ELF-1 (cell line): ENCODE measurements around the gene SCAI.
"Not testable (repeated sequence)": the region's sequence is repeated elsewhere in the genome, so short reads cannot be mapped to it uniquely, and the experiment has no call there.

ENCODE experiments used
- DNase-seq: peaks from one replicate; pipeline ENCODE4 v3.0.0-alpha.2; 2016; ENCODE audit warnings: low read depth, low spot score

The SCAI gene

DNA sequence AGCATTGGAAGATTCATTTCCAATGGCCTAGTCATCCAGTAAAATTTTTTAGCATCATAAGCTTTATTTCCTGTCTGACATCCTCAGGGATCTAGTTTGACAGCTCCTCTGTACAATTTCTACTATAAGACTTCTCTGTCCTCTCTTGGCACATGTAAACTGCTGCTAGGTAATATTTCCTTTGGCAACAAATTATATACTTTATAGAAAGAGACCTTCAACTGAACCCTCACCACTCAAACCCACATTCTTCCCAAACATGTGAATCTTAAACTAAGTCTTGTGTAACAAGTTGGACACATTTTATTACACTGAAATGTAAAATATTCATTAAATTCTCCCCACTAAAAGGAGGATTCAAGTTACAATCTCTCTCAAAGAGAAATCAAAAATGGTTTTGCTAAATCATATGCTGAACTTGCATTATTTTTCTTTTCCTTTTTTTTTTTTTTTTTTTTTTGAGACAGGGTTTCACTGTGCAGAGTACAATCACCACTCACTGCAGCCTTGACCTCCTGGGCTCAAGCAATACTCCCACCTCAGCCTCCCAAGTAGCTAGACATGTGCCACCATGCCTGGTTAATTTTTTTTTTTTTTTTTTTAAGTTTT is 36.9 kb downstream of the SCAI start:
- no peak for DNase-seq

DNA sequence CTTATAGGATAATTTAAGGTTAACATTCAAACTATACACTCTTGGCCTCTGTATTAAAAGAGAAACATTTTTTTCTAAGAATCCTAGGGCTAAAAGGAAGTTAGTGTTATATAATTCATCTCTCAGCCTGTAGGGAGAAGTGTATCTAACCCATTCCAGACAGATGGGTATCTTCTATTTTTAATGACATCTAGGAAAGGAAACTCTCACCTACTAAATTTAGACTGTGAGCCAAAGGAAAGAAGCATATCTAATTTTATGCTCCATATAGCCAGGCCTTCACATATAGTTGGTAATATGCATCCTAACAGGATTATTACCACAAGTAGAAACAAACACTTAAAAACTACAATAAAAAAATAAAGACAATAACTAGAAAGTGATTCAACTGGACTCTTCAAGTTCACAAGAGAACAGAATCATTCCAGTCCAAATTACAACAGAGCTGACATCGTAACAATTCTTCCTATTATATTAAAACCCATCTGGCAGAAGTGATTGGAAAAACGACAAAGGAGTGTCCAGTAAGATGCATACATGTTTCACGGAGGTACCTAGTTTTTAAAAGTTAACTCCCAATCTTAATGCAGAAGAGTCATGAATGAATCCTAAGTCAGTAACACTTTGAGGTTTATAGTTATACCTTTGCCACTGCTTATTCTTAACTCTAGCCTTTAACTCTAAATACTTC is 39.4 kb downstream of the SCAI start:
- DNase-seq = no peak

DNA sequence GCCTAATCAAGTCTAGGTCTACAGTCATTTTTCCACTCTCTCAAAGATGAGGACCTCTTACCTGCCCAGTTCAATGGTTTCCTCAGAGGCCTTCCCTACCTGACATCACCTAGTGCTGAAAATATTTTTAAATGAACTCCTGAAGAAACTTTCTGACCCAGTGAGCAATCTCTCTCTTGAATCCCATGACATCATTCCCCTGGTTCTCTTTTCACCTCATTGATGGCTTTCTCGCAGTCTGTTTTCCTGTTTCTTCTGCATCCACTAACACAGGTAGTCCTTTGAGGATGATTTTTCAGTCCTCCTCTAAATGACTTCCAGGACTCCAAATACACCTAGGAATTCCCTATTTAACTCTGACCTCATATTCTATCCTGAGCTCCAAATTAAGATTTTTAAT is 40.3 kb downstream of the SCAI start:
- DNase-seq = no peak

DNA sequence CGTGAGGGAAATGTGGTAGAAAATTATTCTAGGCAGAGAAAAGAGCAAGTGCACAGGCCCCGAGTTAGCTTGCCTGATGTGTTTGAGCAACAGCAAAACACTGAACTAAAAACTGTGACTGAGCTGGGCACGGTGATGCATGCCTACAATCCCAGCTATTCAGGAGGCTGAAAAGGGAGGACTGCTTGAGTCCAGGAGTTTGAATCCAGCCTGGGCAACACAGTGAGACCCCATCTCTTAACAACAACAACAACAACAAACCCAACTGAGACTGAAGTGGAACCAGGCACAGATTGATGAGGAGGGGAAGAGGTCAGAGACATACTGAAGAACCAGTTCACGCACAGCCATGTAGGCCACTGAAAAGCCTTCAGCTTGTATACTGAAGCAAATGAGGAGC is 42.5 kb downstream of the SCAI start:
- no peak for DNase-seq

DNA sequence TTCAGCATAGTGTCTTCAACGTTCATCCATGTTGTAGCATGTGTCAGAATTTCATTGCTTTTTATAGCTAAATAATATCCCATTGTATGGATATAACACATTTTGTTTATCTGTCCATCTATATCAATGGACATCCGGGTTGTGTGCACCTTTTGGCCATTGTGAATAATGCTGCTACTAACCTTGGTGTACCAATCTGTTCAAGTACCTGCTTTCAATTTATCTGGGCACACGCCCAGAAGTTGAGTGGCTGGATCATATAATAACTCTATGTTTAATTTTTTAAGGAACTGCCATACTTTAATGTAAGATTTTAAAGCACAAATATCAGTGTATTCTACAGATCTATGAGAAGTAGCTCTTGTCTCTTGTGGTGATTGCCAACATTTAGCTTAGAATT is 43.5 kb downstream of the SCAI start:
- no peak for DNase-seq

DNA sequence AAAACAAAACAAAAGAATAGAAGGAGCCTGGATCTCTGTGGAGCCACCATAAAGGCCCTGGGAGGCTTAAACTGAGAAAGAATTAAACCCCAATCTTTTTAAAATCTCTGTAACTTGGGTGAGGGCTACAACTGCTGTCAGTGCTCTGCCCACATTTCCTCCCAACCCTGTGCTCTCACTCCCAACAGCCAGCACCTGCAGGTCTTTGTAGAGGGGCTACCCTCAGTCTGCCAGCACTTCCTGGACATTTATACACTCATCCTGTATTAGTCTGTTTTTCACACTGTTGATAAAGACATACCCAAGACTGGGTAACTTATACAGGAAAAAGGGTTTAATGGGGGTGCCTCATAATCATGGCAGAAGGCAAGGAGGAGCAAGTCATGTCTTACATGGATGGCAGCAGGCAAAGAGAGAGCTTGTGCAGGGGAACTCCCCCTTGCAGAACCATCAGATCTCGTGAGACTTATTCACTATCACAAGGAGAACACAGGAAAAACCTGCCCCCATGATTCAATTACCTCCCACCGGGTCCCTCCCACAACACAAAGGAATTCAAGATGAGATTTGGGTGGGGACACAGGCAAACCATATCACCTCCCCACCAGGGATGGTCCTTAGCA is 47.4 kb downstream of the SCAI start:
- DNase-seq = no peak

DNA sequence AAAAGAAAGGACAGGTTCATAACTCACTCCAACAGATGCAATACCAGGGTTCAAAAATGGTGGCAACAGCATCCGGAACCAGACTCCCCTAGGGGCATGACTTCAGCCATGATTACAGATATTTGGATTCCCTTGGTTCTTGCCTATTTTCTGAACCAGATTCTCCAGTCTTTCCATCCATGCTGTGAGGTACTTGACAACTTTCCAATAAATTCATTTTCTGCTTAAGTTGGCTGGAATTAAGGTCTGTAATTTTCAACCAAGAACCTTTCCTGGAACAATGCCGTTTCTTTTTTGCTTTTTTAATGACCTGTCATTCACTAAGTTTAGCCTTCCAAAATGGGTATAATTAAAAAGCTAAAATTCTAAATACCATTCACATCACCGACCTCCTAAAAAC is 52.2 kb downstream of the SCAI start:
- DNase-seq = no peak

DNA sequence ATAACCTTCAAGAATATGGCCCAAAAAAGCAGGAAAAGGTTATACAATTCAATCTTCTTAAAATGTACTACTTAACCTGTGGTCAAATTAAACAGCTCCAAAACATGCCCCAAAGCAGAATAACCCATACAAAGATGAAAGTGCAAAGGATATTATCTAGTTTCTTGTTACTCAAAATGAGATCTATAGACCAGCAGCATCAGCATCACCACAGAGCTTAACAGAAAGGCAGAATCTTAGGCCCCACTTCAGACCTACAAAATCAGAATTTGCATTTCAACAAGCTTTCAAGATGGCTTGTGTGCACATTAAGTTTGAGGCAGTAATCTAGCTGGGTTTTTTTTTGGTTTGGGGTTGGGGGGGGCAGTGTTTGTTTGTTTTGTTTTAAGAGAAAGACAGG is 54.0 kb downstream of the SCAI start:
- no peak for DNase-seq

DNA sequence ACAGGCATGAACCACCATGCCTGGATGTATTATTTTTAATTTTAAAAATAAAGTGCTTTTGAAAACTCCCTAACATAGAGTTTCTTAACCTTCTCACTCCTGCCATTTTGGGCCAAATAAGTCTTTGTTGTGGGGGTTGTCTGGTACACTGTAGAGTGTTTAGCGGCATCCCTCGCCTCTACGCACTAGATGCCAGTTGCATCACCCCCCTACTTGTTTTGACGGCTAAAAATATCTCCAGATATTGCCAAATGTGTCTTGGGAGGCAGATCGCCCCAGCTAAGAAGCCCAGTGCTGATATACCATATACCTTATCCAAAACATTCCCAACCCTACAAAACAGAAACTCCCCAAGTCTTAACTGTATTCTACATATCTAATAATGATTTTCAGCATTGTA is 54.6 kb downstream of the SCAI start:
- no peak for DNase-seq

DNA sequence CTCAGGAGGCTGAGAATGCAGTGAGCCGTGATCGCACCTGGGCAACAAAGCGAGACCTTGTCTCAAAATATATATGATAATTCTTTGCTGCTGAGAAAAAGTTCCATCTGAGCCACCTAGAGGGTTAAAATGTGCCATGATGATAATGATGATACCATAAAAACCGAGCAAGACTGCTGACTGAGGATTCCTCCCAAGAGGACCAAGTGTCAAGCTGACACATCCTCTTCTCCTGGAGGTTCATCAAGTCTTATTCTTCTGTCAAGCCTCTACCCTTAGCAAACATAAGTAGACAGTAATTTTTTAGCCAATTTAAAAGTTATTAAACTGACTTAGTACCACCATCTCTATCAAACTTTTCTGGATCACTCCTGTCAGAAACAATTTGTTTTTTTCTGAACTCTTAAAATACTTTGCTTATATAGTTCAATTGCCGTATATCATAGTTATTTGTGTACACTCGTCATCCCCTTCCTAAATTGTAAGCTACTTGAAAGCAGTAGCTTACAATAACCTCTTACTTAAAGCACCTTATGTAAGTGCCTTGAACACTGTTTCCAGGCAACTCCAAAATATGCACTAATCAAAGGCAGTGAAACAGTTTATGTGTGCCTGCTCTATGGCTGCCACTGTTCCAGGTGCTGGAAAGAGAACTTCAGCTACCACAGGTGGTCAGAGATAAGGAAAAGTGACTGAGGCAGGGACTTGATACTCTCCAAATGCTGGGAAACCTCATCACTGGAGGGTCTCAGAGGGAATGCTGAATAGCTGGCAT is 57.4 kb downstream of the SCAI start:
- DNase-seq = no peak

DNA sequence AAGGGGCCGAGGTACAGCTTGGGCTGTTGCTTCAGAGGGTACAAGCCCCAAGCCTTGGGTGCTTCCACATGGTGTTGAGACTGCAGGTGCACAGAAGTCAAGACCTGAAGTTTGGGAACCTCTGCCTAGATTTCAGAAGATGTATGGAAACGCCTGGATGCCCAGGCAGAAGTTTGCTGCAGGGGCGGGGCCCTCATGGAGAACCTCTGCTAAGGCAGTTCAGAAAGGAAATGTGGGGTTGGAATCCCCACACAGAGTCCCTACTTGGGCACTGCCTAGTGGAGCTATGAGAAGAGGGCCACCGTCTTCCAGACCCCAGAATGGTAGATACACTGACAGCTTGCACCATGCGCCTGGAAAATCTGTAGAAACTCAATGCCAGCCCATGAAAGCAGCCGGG is 61.1 kb downstream of the SCAI start:
- not testable (repeated sequence) for DNase-seq

DNA sequence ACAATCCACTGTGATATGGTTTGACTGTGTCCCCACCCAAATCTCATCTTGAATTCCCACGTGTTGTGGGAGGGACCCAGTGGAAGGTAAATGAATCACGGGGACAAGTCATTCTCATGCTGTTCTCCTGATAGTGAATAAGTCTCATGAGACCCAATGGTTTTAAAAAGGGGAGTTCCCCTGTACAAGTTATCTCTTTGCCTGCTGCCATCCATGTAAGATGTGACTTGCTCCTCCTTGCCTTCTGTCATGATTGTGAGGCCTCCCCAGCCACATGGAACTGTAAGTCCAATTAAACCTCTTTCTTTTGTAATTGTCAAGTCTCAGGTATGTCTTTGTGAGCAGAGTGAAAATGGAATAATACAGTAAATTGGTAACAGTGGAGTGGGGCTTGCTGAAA is 62.5 kb downstream of the SCAI start:
- DNase-seq = not testable (repeated sequence)

DNA sequence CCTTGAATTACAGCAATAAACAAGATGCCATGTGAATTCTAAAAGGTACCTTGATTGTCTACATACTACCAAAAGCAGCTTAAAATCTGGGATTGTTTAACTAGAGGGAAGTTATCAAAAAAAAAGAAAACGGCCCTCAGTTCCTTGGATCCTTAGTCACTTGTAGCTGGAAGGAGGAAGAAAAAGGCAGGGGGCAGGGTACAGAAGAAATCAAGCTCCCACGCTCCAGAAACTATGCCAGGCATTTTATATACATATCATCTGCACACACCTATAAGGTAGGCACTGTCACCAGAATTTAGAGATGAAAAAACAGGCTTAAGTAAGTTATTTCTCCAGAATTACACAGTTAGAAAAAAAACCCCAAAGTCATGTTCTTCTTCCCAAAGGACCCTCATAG is 63.4 kb downstream of the SCAI start:
- DNase-seq = no peak

DNA sequence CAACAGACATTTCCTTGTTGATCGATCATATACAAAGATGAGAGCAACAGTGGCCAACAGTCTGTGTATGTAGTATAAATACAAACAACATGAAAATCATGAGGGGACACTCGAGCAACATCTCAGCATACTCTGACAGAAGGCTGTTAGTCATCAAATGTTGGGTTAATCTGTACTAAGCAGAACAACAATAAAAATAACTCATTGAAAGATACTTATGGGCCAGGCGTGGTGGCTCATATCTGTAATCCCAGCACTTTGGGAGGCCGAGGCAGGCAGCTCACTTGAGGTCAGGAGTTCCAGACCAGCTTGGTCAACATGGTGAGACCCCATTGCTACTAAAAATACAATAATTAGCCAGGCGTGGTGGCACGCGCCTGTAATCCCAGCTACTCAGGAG is 67.3 kb downstream of the SCAI start:
- no peak for DNase-seq

DNA sequence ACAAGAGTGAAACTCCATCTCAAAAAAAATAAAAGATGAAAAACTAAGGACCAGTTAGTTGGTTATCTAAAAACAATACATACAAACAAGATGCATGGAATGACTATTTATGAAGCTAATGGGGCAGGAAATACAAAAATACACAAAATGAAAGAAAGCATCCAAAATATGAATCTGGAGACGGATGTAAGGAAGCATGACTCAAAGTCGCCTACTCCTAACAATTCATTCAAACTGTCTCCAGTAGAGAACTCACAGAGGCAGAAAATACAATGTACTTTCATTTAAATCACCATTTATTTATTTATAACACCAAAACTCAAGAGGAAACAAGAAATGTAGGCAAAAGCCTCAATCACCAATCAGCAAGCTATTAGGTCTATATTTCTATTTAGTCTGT is 68.4 kb downstream of the SCAI start:
- no peak for DNase-seq

DNA sequence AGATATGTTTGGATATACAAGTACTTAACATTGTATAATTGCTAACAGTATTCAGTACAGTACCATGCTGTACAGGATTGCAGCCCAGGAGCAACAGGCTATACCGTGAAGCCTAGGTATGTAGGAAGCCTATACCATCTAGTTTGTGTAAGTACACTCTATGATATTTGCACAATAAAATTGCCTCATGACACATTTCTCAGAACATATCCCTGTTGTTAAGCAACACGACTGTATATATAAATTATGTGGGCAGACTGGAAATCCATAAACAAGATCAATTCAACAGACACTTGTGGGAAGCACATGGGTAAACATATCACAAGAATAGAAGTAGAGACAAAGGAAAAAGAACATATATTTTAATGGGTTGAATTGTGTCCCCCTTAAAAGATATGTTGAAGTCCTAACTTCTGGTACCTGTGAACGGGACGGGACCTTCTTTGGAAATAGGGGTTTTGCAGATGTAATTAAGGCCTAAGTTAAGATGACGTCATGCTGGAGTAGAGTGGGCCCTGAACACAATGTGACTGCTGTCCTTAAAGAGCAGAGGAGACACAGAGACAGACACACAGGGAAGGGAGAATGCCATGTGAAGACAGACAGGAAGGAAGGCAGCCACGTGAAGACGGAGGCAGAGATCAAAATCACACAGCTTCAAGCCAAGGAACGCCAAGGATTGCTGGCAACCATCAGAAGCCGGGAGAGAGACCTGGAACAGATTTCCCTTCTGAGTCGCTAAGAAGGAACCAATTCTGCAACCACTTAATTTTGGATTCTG is 76.3 kb downstream of the SCAI start:
- peak; percentile 13 for DNase-seq

DNA sequence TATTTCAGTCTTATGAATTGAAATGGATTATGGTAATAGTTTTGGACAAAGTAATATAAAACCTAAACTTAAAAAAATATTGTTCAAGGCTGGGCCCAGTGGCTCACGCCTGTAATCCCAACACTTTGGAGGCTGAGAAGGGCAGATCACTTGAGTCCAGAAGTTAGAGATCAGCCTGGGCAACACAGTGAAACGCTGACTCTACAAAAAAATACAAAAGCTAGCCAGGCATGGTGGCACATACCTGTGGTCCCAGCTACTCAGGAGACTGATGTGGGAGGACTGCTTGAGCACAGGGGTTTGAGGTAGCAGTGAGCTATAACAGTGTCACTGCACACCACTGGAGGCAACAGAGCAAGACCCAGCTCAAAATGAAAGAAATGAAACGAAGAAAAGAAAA is 81.9 kb downstream of the SCAI start:
- no peak for DNase-seq

DNA sequence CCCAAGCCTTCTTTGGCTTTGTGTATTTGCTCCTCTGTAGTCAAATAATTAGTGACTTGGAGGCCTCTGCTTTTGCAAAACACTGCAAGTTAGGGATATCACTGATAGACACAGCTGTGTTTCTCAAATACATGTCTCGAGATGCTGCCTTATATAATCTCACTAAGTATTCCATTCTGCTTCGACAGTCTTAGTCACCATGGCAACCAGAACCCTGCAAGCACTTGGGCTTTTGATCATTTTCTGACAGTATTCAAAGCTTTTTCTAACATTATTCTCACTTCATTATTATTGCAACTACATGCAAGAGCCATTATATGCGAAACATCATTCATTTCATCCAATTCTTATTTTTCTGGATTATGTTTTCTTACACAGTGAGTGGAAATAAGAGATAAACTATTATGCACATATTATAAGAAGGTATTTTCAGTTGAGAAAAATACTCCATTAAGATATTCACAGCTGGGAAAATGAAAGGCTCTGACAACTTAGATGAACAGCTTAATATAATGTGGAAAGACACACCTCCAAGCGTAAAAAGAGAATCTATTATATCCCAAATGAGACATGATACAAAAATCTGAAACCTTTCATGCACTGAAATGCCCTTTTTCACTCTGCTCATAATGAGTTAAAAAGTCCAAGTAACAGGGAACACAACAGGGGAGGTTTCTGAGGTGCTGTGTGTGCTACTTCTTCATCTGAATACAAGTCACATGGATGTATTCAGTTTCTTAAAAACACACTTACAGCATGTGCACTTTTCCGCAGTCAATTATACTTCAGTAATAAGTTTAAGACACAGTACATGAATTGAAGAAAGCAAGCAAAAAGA is 93.9 kb downstream of the SCAI start:
- no peak for DNase-seq

DNA sequence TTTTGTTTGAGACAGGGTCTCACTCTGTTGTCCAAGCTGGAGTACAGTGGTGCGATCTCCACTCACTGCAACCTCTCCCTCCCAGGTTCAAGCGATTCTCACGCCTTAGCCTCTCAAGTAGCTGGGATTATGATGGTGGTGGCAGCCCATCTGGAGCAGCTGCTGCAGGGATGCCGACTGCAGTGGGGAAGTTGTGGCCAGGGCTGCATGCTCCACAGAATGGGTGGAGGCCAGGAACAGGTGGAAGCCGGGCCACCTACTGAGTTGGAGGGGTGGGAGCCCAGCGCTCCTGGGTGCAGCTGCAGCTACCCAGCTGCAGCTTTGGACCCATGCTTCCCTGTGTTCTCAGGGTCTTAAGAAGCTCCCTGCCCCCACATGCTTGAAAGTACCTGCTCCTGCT is 99.7 kb downstream of the SCAI start:
- no peak for DNase-seq

DNA sequence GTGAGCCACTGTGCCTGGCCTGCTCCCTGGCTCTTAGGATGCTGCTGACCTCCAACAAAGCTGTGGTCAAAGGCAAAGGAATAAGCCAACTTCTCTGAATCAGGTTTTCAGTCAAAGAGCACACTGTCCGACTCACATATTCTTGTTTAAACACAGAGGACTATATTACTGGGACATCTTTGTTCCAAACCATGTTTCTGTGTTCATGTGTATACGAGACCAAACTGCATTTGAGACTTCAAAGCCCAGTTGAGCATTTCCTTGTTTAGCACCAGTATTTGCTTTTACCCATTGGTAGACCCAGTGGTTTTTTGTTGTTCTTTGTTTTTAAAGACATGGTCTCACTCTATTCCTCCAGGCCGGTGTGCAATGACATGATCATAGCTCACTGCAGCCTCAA is 100.2 kb downstream of the SCAI start:
- no peak for DNase-seq

DNA sequence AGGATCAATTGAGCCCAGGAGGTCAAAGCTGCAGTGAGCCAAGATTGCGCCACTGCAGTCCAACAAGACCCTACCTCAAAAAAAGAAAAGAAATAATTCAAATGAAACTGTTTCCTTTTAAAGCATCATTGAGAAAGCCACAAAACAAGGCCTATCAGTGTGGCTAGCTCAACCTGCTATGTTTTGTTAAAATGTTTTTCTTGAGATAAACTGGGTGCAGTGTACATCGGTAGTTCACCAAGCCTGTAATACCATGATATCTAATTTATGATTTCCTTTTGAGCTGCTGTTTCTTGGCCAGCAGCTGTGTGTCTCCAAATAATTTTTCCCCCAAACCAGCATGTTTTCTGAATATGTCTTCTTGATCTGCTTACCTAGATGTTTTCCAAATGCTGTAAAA is 105.2 kb downstream of the SCAI start:
- DNase-seq = no peak
